Activated CD4-positive, alpha-beta T cell treated with anti-CD3 and anti-CD28 coated beads, Interleukin-2, amount 10 ng/mL, durations not matched to agents 24 days and 14 days (primary cell): ENCODE data around the gene STRBP. TPM values are rescaled to one million over a fixed set of nuclear protein-coding genes. Genes with fewer than 3 reads are reported as not detected.
"Not testable (repeated sequence)": the region's sequence is repeated elsewhere in the genome, so short reads cannot be mapped to it uniquely, and the experiment has no call there.

ENCODE experiments used
- DNase-seq: peaks from one replicate; pipeline ENCODE4 v3.0.0; 2022
- H3K27ac Mint-ChIP-seq: one replicate; pipeline ENCODE4 v1.8.0; 2022; ENCODE audit warnings: mild to moderate bottlenecking, mixed read lengths
- H3K27me3 Mint-ChIP-seq: one replicate; pipeline ENCODE4 v1.8.0; 2022; ENCODE audit warnings: mixed read lengths
- H3K36me3 Mint-ChIP-seq: one replicate; pipeline ENCODE4 v1.8.0; 2022; ENCODE audit warnings: low read depth, mild to moderate bottlenecking, mixed read lengths
- H3K4me1 Mint-ChIP-seq: one replicate; pipeline ENCODE4 v1.8.0; 2021; ENCODE audit warnings: mixed read lengths
- H3K4me3 Mint-ChIP-seq: one replicate; pipeline ENCODE4 v1.8.0; 2022; ENCODE audit warnings: mild to moderate bottlenecking, moderate library complexity, mixed read lengths
- H3K9me3 Mint-ChIP-seq: one replicate; pipeline ENCODE4 v1.8.0; 2021; ENCODE audit warnings: mixed read lengths
- intact Hi-C: fragments of 100-400 bp; cut with micrococcal nuclease; formaldehyde crosslinking; loops from one replicate; pipeline ENCODE4 v1.15.1; 2023
- total RNA-seq: library from RNA; stranded (reverse); gene quantifications from 2 replicates; pipeline ENCODE4 v1.2.3, GENCODE V29; 2022

The STRBP gene
- total RNA-seq, 1 donor from 2014 or later: 25.8 TPM

GRCh38 chr9:123225374-123225813, 43.0 kb downstream of the STRBP start:
- intact Hi-C loops: loop anchor here (1.0 to 10.0 kb wide), 7 partner anchors 43 to 821 kb away; partner anchors contain the start of genes RABGAP1 and STRBP
- Mint-ChIP-seq H3K27me3 (peaks cover 2% of the 10 kb centered on the region), H3K4me3 (peak overlapping the region; percentile 54), H3K9me3 (no peaks in the 10 kb centered on the region), H3K27ac (peak overlapping the region; percentile 78), H3K36me3 (no peaks in the 10 kb centered on the region), H3K4me1 (peaks cover 21% of the 10 kb centered on the region)
- DNase-seq: peak; percentile 85

- no peaks in the 10 kb centered on the region for H3K27me3 Mint-ChIP-seq
- no peak overlapping the region for H3K27ac Mint-ChIP-seq
- intact Hi-C loops: loop anchor here (10.0 kb wide), 2 partner anchors 275 to 815 kb away; partner anchors contain the start of gene RABGAP1
- H3K4me3 Mint-ChIP-seq: no peak overlapping the region
- no peaks in the 10 kb centered on the region for H3K9me3 Mint-ChIP-seq
- H3K4me1 Mint-ChIP-seq: peaks cover 13% of the 10 kb centered on the region
- no peaks in the 10 kb centered on the region for H3K36me3 Mint-ChIP-seq
- no peak for DNase-seq
These were observed 48.3 kb downstream of the STRBP start for GRCh38 chr9:123220127-123220526.

GRCh38 chr9:123218831-123219230, 49.6 kb downstream of the STRBP start:
- no peak overlapping the region for H3K27ac Mint-ChIP-seq
- no peaks in the 10 kb centered on the region for H3K9me3 Mint-ChIP-seq
- peaks cover 3% of the 10 kb centered on the region for H3K4me1 Mint-ChIP-seq
- no peaks in the 10 kb centered on the region for H3K36me3 Mint-ChIP-seq
- H3K27me3 Mint-ChIP-seq: no peaks in the 10 kb centered on the region
- intact Hi-C loops: no loop called here
- no peak overlapping the region for H3K4me3 Mint-ChIP-seq
- no peak for DNase-seq

- intact Hi-C loops: no loop called here
- no peak overlapping the region for H3K27ac Mint-ChIP-seq
- no peak for DNase-seq
- no peaks in the 10 kb centered on the region for H3K9me3 Mint-ChIP-seq
- no peak overlapping the region for H3K4me3 Mint-ChIP-seq
- H3K4me1 Mint-ChIP-seq: peaks cover 3% of the 10 kb centered on the region
- no peaks in the 10 kb centered on the region for H3K27me3 Mint-ChIP-seq
- no peaks in the 10 kb centered on the region for H3K36me3 Mint-ChIP-seq
These were observed 51.2 kb downstream of the STRBP start for GRCh38 chr9:123217128-123217654.

GRCh38 chr9:123216251-123216797, 52.1 kb downstream of the STRBP start:
- Mint-ChIP-seq H3K4me3 (no peak overlapping the region), H3K9me3 (no peaks in the 10 kb centered on the region), H3K27ac (no peak overlapping the region), H3K4me1 (peaks cover 3% of the 10 kb centered on the region), H3K36me3 (no peaks in the 10 kb centered on the region), H3K27me3 (no peaks in the 10 kb centered on the region)
- no peak for DNase-seq
- intact Hi-C loops: no loop called here

GRCh38 chr9:123211081-123211480, 57.3 kb downstream of the STRBP start:
- Mint-ChIP-seq H3K9me3 (no peaks in the 10 kb centered on the region), H3K27ac (no peak overlapping the region), H3K36me3 (no peaks in the 10 kb centered on the region), H3K4me3 (no peak overlapping the region), H3K27me3 (no peaks in the 10 kb centered on the region), H3K4me1 (no peaks in the 10 kb centered on the region)
- no peak for DNase-seq
- intact Hi-C loops: no loop called here

GRCh38 chr9:123208626-123209174, 59.7 kb downstream of the STRBP start:
- Mint-ChIP-seq H3K27ac (no peak overlapping the region), H3K4me1 (no peaks in the 10 kb centered on the region), H3K36me3 (no peaks in the 10 kb centered on the region), H3K4me3 (no peak overlapping the region), H3K27me3 (no peaks in the 10 kb centered on the region), H3K9me3 (no peaks in the 10 kb centered on the region)
- DNase-seq: no peak
- intact Hi-C loops: no loop called here

- Mint-ChIP-seq H3K4me3 (no peak overlapping the region), H3K4me1 (no peaks in the 10 kb centered on the region), H3K36me3 (peaks cover 4% of the 10 kb centered on the region), H3K9me3 (peaks cover 5% of the 10 kb centered on the region), H3K27ac (no peak overlapping the region), H3K27me3 (no peaks in the 10 kb centered on the region)
- no peak for DNase-seq
- intact Hi-C loops: no loop called here
These were observed 62.3 kb downstream of the STRBP start for GRCh38 chr9:123206065-123206464.

- Mint-ChIP-seq H3K36me3 (peaks cover 4% of the 10 kb centered on the region), H3K4me3 (no peak overlapping the region), H3K27me3 (no peaks in the 10 kb centered on the region), H3K4me1 (no peaks in the 10 kb centered on the region), H3K27ac (no peak overlapping the region), H3K9me3 (peaks cover 8% of the 10 kb centered on the region)
- no peak for DNase-seq
- intact Hi-C loops: no loop called here
These were observed 67.3 kb downstream of the STRBP start for GRCh38 chr9:123201083-123201482.

- DNase-seq, H3K4me3 Mint-ChIP-seq, H3K9me3 Mint-ChIP-seq, H3K4me1 Mint-ChIP-seq, H3K27me3 Mint-ChIP-seq, intact Hi-C loops, H3K36me3 Mint-ChIP-seq, H3K27ac Mint-ChIP-seq: not testable (repeated sequence)
These were observed 67.9 kb downstream of the STRBP start for GRCh38 chr9:123200469-123200868.

- Mint-ChIP-seq H3K9me3 (peaks cover 4% of the 10 kb centered on the region), H3K36me3 (no peaks in the 10 kb centered on the region), H3K27me3 (no peaks in the 10 kb centered on the region), H3K4me3 (no peak overlapping the region), H3K27ac (no peak overlapping the region), H3K4me1 (no peaks in the 10 kb centered on the region)
- intact Hi-C loops: no loop called here
- no peak for DNase-seq
These were observed 72.3 kb downstream of the STRBP start for GRCh38 chr9:123196124-123196523.

- no peak for DNase-seq
- intact Hi-C loops: no loop called here
- Mint-ChIP-seq H3K27me3 (no peaks in the 10 kb centered on the region), H3K27ac (no peak overlapping the region), H3K4me3 (no peak overlapping the region), H3K4me1 (no peaks in the 10 kb centered on the region), H3K9me3 (no peaks in the 10 kb centered on the region), H3K36me3 (no peaks in the 10 kb centered on the region)
These were observed 74.4 kb downstream of the STRBP start for GRCh38 chr9:123194023-123194422.

- H3K36me3 Mint-ChIP-seq: peaks cover 3% of the 10 kb centered on the region
- no peak for DNase-seq
- no peaks in the 10 kb centered on the region for H3K27me3 Mint-ChIP-seq
- intact Hi-C loops: no loop called here
- no peaks in the 10 kb centered on the region for H3K4me1 Mint-ChIP-seq
- H3K27ac Mint-ChIP-seq: no peak overlapping the region
- H3K4me3 Mint-ChIP-seq: no peak overlapping the region
- no peaks in the 10 kb centered on the region for H3K9me3 Mint-ChIP-seq
These were observed 76.7 kb downstream of the STRBP start for GRCh38 chr9:123191680-123192079.

- no peak overlapping the region for H3K27ac Mint-ChIP-seq
- no peaks in the 10 kb centered on the region for H3K27me3 Mint-ChIP-seq
- H3K9me3 Mint-ChIP-seq: no peaks in the 10 kb centered on the region
- H3K36me3 Mint-ChIP-seq: peaks cover 3% of the 10 kb centered on the region
- no peaks in the 10 kb centered on the region for H3K4me1 Mint-ChIP-seq
- no peak overlapping the region for H3K4me3 Mint-ChIP-seq
- DNase-seq: no peak
- intact Hi-C loops: no loop called here
These were observed 77.1 kb downstream of the STRBP start for GRCh38 chr9:123191260-123191659.

- Mint-ChIP-seq H3K36me3 (peaks cover 3% of the 10 kb centered on the region), H3K4me3 (no peak overlapping the region), H3K4me1 (no peaks in the 10 kb centered on the region), H3K9me3 (no peaks in the 10 kb centered on the region), H3K27me3 (no peaks in the 10 kb centered on the region), H3K27ac (no peak overlapping the region)
- intact Hi-C loops: no loop called here
- DNase-seq: no peak
These were observed 81.3 kb downstream of the STRBP start for GRCh38 chr9:123187131-123187530.
